ENCODE measurements around the gene TFRC.
"Not testable (repeated sequence)": the region's sequence is repeated elsewhere in the genome, so short reads cannot be mapped to it uniquely, and the experiment has no call there.

The TFRC gene

GRCh38 chr3:196079682-196080081, 2.2 kb downstream of the TFRC start:
- no peak overlapping the region for H3K4me3 ChIP-seq (ENCODE audit: low read depth, low read length)
- no peak for TF ChIP-seq CTCF (IDR thresholded peaks at IDR 0.05; ENCODE audit: low read depth, low read length)
- in situ Hi-C loops (cut with HindIII; ENCODE audit: low sequenced_read_pairs), result no loop called here
- DNase-seq (ENCODE audit: low read depth, low spot score), result no peak

GRCh38 chr3:196075013-196075412, 6.9 kb downstream of the TFRC start:
- no peak overlapping the region for H3K4me3 ChIP-seq (ENCODE audit: low read depth, low read length)
- in situ Hi-C loops (cut with HindIII; ENCODE audit: low sequenced_read_pairs), result no loop called here
- no peak for DNase-seq (ENCODE audit: low read depth, low spot score)
- TF ChIP-seq CTCF (IDR thresholded peaks at IDR 0.05; ENCODE audit: low read depth, low read length), result no peak

DNA sequence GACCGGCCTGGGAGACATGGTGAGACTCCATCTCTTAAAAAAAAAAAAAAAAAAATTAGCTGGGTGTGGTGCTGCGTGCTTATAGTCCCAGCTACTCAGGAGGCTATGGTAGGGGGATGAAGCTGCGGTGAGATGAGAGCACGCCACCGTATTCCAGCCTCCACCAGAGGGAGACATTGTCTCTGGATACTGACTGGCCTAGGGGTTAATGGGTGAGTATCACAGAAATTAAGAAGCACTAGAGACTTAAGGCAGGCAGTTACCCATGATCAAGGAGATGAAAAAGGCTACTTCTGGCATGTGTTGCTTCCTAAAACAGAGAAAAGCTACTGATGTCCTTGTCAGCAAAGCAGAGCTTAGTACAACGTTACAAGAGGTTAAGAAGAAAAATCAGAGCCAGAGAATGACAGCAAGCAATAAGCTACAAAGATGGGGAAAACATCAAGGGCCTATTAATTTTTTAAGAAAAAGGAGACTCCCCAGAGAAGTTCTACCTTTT, 8.6 kb downstream of the TFRC start:
- TF ChIP-seq CTCF (IDR thresholded peaks at IDR 0.05; ENCODE audit: low read depth, low read length), result peak; percentile 84
- no peak overlapping the region for H3K4me3 ChIP-seq (ENCODE audit: low read depth, low read length)
- in situ Hi-C loops (cut with HindIII; ENCODE audit: low sequenced_read_pairs), result no loop called here
- DNase-seq (ENCODE audit: low read depth, low spot score), result peak; percentile 53

GRCh38 chr3:196072313-196072712, 9.6 kb downstream of the TFRC start:
- no peak for DNase-seq (ENCODE audit: low read depth, low spot score)
- in situ Hi-C loops (cut with HindIII; ENCODE audit: low sequenced_read_pairs), result no loop called here
- H3K4me3 ChIP-seq (ENCODE audit: low read depth, low read length), result no peak overlapping the region
- TF ChIP-seq CTCF (IDR thresholded peaks at IDR 0.05; ENCODE audit: low read depth, low read length), result no peak

DNA sequence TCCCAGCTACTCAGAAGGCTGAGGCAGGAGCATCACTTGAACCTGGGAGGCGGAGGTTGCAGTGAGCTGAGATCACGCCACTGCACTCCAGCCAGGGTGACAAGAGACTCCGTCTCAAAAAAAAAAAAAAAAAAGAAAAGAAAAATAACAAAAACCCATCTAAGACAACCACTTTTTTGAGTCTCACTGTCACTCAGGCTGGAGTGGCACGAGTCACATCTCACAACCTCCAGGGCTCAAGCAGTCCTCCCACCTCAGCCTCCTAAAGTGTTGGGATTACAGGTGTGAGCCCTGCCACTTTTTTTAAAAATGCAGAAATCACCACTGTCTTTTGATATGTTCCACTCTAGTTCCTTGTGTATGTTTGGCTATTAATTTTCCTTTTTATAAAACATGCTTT, 13.1 kb downstream of the TFRC start:
- H3K4me3 ChIP-seq (ENCODE audit: low read depth, low read length); DNase-seq (ENCODE audit: low read depth, low spot score); in situ Hi-C loops (cut with HindIII; ENCODE audit: low sequenced_read_pairs): not testable (repeated sequence)

GRCh38 chr3:196067439-196067838, 14.5 kb downstream of the TFRC start:
- no peak for DNase-seq (ENCODE audit: low read depth, low spot score)
- no peak for TF ChIP-seq CTCF (IDR thresholded peaks at IDR 0.05; ENCODE audit: low read depth, low read length)
- no peak overlapping the region for H3K4me3 ChIP-seq (ENCODE audit: low read depth, low read length)
- in situ Hi-C loops (cut with HindIII; ENCODE audit: low sequenced_read_pairs), result no loop called here

DNA sequence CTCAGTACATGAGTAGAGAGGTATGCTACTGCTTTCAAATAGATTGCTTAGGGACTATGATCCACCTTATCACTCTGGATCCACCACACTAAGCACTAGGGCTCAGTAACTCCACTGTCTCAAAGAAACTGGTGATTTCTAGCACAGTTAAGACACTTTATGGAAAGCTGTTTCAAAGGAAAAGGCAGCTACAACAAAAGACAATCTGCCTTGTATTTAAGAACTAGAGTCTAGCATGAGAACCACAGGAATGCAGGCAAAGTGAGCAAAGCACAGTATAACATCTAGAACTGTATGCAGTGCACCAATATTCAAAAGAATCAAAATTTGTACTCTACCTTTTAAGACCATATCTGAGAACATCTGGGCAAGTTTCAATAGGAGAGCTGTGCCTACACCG, 17.9 kb downstream of the TFRC start:
- no peak for TF ChIP-seq CTCF (IDR thresholded peaks at IDR 0.05; ENCODE audit: low read depth, low read length)
- no peak overlapping the region for H3K4me3 ChIP-seq (ENCODE audit: low read depth, low read length)
- no peak for DNase-seq (ENCODE audit: low read depth, low spot score)
- in situ Hi-C loops (cut with HindIII; ENCODE audit: low sequenced_read_pairs), result no loop called here

Data from astrocyte of the spinal cord (primary cell).